GM19468 (cell line): Measurements from ENCODE around the gene PSMD13.
A peak's percentile ranks its signal among the peaks of the same experiment; 100 is the strongest.
"Not testable (repeated sequence)": the region's sequence is repeated elsewhere in the genome, so short reads cannot be mapped to it uniquely, and the experiment has no call there.

Experiments
- ATAC-seq: cut with Tn5 transposase; IDR thresholded peaks from one replicate; pipeline ENCODE4 v1.9.1; 2021; ENCODE audit warnings: mild to moderate bottlenecking, moderate library complexity, moderate number of reproducible peaks; ENCODE audit not compliant: unreplicated experiment; ENCODE audit errors: extremely low read depth

Gene PSMD13

GRCh38 chr11:215581-216037, 21.2 kb upstream of the PSMD13 start:
- no peak for ATAC-seq

- no peak for ATAC-seq
Measured at GRCh38 chr11:216081-216974, 20.4 kb upstream of the PSMD13 start.

GRCh38 chr11:217704-218103, 19.1 kb upstream of the PSMD13 start:
- no peak for ATAC-seq

- no peak for ATAC-seq
Measured at GRCh38 chr11:218815-219593, 17.8 kb upstream of the PSMD13 start.

GRCh38 chr11:220641-221215, 16.0 kb upstream of the PSMD13 start:
- not testable (repeated sequence) for ATAC-seq

GRCh38 chr11:221539-221938, 15.2 kb upstream of the PSMD13 start:
- ATAC-seq, result no peak

- no peak for ATAC-seq
Measured at GRCh38 chr11:221998-222789, 14.6 kb upstream of the PSMD13 start.

GRCh38 chr11:223026-223789, 13.6 kb upstream of the PSMD13 start:
- ATAC-seq, result no peak

GRCh38 chr11:223884-224283, 12.9 kb upstream of the PSMD13 start:
- ATAC-seq, result no peak

GRCh38 chr11:224424-224823, 12.4 kb upstream of the PSMD13 start:
- no peak for ATAC-seq

GRCh38 chr11:225734-226453, 10.9 kb upstream of the PSMD13 start:
- no peak for ATAC-seq

- no peak for ATAC-seq
Measured at GRCh38 chr11:227824-228379, 8.9 kb upstream of the PSMD13 start.

GRCh38 chr11:230431-230830, 6.3 kb upstream of the PSMD13 start:
- ATAC-seq, result no peak

- no peak for ATAC-seq
Measured at GRCh38 chr11:232783-233565, 3.8 kb upstream of the PSMD13 start.

GRCh38 chr11:235180-235579, 1.6 kb upstream of the PSMD13 start:
- no peak for ATAC-seq

GRCh38 chr11:235609-235996, 1.2 kb upstream of the PSMD13 start:
- no peak for ATAC-seq

GRCh38 chr11:235997-236773, 591 bp upstream of the PSMD13 start, which contains the start of gene SIRT3:
SIRT3 (minus strand) TSS chr11:236342; CDS start chr11:236328, 14 bp downstream.
- ATAC-seq, result peak; percentile 26
